GM18909 (cell line): ENCODE results near the gene PADI1.

Experiments
- ATAC-seq: cut with Tn5 transposase; IDR thresholded peaks from one replicate; pipeline ENCODE4 v1.9.1; 2021; ENCODE audit warnings: mild to moderate bottlenecking; ENCODE audit not compliant: unreplicated experiment, poor library complexity

Gene PADI1

GRCh38 chr1:17181781-17182464 is 23.0 kb upstream of the PADI1 start:
- ATAC-seq, result no peak

GRCh38 chr1:17183388-17184160 is 21.4 kb upstream of the PADI1 start:
- no peak for ATAC-seq

GRCh38 chr1:17184161-17184665 is 20.7 kb upstream of the PADI1 start:
- ATAC-seq, result no peak

GRCh38 chr1:17184822-17185484 is 20.0 kb upstream of the PADI1 start:
- no peak for ATAC-seq

- no peak for ATAC-seq
Measured at GRCh38 chr1:17185485-17185860, 19.5 kb upstream of the PADI1 start.

GRCh38 chr1:17186216-17186909 is 18.6 kb upstream of the PADI1 start:
- no peak for ATAC-seq

- no peak for ATAC-seq
Measured at GRCh38 chr1:17187051-17187450, 17.9 kb upstream of the PADI1 start.

- ATAC-seq, result no peak
Measured at GRCh38 chr1:17188217-17188616, 16.7 kb upstream of the PADI1 start.

- no peak for ATAC-seq
Measured at GRCh38 chr1:17188889-17189631, 15.9 kb upstream of the PADI1 start.

GRCh38 chr1:17189632-17189990 is 15.3 kb upstream of the PADI1 start:
- ATAC-seq, result no peak

- no peak for ATAC-seq
Measured at GRCh38 chr1:17190010-17190995, 14.6 kb upstream of the PADI1 start.

- no peak for ATAC-seq
Measured at GRCh38 chr1:17191990-17192242, 13.0 kb upstream of the PADI1 start.

GRCh38 chr1:17192394-17193221 is 12.3 kb upstream of the PADI1 start:
- no peak for ATAC-seq

- ATAC-seq, result no peak
Measured at GRCh38 chr1:17193222-17194132, 11.5 kb upstream of the PADI1 start.

- ATAC-seq, result no peak
Measured at GRCh38 chr1:17194133-17194475, 10.8 kb upstream of the PADI1 start.

- ATAC-seq, result no peak
Measured at GRCh38 chr1:17194615-17195528, 10.1 kb upstream of the PADI1 start.
